ENCODE data around the gene COMMD6. TPM values are rescaled to one million over a fixed set of nuclear protein-coding genes. Genes with fewer than 3 reads are reported as not detected.

COMMD6 gene
- total RNA-seq, 4 donors from 2014 or later: 45.1 to 92.6 (median 46.2) TPM

- TF ChIP-seq EP300 (IDR thresholded peaks at IDR 0.05; ENCODE audit: low read depth) (no peak), POLR2A (IDR thresholded peaks at IDR 0.05) (no peak), POLR2AphosphoS5 (IDR thresholded peaks at IDR 0.05) (no peak), CTCF (IDR thresholded peaks at IDR 0.05) (no peak)
- no peaks in the 10 kb centered on the region for H3K4me1 ChIP-seq
- intact Hi-C loops (cut with DNase I; ENCODE audit: low total_unique reads) (no loop called here), in situ Hi-C loops (cut with MboI; ENCODE audit: low pct_ligation_motif_present in 1 of 4, low pct_unique_long_range_greater_than_20kb in 1 of 4, low sequenced_read_pairs in 3 of 4) (no loop called here)
- no peak overlapping the region for H3K4me3 ChIP-seq
- H3K36me3 ChIP-seq: peaks cover 0 to 16% (median 4%) of the 10 kb centered on the region in 4 donors
- DNase-seq: no peak
- no peak overlapping the region for H3K27ac ChIP-seq
- H3K9me3 ChIP-seq: no peaks in the 10 kb centered on the region
- H3K27me3 ChIP-seq: no peaks in the 10 kb centered on the region
Observed at GRCh38 chr13:75530549-75530961, 7.1 kb downstream of the COMMD6 start.

GRCh38 chr13:75521956-75522355, 15.7 kb downstream of the COMMD6 start:
- Histone ChIP-seq H3K4me3 (no peak overlapping the region), H3K27ac (no peak overlapping the region), H3K36me3 (peaks cover 0 to 6% (median 2%) of the 10 kb centered on the region in 4 donors), H3K4me1 (no peaks in the 10 kb centered on the region), H3K27me3 (no peaks in the 10 kb centered on the region), H3K9me3 (no peaks in the 10 kb centered on the region)
- no peak for DNase-seq
- WGBS, 2 donors (ENCODE audit: low coverage in 1 of 2): 65 to 70% methylated on average over 2 to 3 of the region's 3 CpGs
- no peak for TF ChIP-seq POLR2A (IDR thresholded peaks at IDR 0.05)
- in situ Hi-C loops (cut with MboI; ENCODE audit: low pct_ligation_motif_present in 1 of 4, low pct_unique_long_range_greater_than_20kb in 1 of 4, low sequenced_read_pairs in 3 of 4) (no loop called here), intact Hi-C loops (cut with DNase I; ENCODE audit: low total_unique reads) (no loop called here)

DNA sequence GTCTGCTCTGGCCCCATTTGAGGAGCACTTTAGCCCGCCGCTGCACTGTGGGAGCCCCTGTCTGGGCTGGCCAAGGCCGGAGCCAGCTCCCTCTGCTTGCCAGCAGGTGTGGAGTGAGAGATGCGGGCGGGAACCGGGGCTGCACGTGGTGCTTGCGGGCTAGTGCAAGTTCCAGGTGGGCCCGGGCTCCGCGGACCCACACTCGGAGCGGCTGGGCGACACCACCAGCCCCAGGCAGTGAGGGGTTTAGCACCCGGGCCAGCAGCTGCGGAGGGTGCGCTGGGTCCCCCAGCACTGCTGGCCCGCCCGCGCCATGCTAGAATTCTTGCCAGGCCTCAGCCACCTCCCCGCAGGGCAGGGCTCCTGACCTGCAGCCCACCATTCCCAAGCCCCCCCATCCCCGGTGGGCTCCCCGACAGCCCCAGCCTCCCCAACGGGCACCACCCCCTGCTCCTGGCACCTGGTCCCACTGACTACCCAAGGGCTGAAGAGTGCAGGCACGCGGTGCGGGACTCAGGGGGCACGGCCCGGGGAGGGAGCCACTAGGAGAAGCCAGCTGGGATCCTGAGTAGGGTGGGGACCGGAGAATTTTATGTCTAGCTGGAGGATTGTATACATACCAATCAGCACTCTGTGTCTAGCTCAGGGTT, 19.1 kb downstream of the COMMD6 start:
- H3K36me3 ChIP-seq: no peaks in the 10 kb centered on the region
- in situ Hi-C loops (cut with MboI; ENCODE audit: low pct_ligation_motif_present in 1 of 4, low pct_unique_long_range_greater_than_20kb in 1 of 4, low sequenced_read_pairs in 3 of 4) (no loop called here), intact Hi-C loops (cut with DNase I; ENCODE audit: low total_unique reads) (no loop called here)
- no peak overlapping the region for H3K4me3 ChIP-seq
- TF ChIP-seq POLR2A (IDR thresholded peaks at IDR 0.05) (no peak), POLR2AphosphoS5 (IDR thresholded peaks at IDR 0.05) (no peak), EP300 (IDR thresholded peaks at IDR 0.05; ENCODE audit: low read depth) (no peak), CTCF (IDR thresholded peaks at IDR 0.05) (no peak)
- H3K4me1 ChIP-seq: no peaks in the 10 kb centered on the region
- H3K27ac ChIP-seq: no peak overlapping the region
- H3K27me3 ChIP-seq: no peaks in the 10 kb centered on the region
- DNase-seq: no peak
- WGBS, 2 donors (ENCODE audit: low coverage in 1 of 2): 92% methylated on average over 19 of the region's 30 CpGs; no CpG with 5 or more reads in 1 of the 2 donors
- no peaks in the 10 kb centered on the region for H3K9me3 ChIP-seq

- H3K9me3 ChIP-seq: no peaks in the 10 kb centered on the region
- 83 to 89% methylated on average over 2 to 3 of the region's 3 CpGs for WGBS, 2 donors (ENCODE audit: low coverage in 1 of 2)
- TF ChIP-seq EP300 (IDR thresholded peaks at IDR 0.05; ENCODE audit: low read depth): no peak
- no peak for TF ChIP-seq CTCF (IDR thresholded peaks at IDR 0.05)
- TF ChIP-seq POLR2A (IDR thresholded peaks at IDR 0.05): no peak
- DNase-seq: no peak
- no peaks in the 10 kb centered on the region for H3K36me3 ChIP-seq
- H3K27ac ChIP-seq: no peak overlapping the region
- H3K4me1 ChIP-seq: no peaks in the 10 kb centered on the region
- intact Hi-C loops (cut with DNase I; ENCODE audit: low total_unique reads): no loop called here
- H3K27me3 ChIP-seq: no peaks in the 10 kb centered on the region
- in situ Hi-C loops (cut with MboI; ENCODE audit: low pct_ligation_motif_present in 1 of 4, low pct_unique_long_range_greater_than_20kb in 1 of 4, low sequenced_read_pairs in 3 of 4): no loop called here
- no peak overlapping the region for H3K4me3 ChIP-seq
Observed at GRCh38 chr13:75514080-75514995, 23.3 kb downstream of the COMMD6 start.
